ENCODE results near the gene PALM3.

DNA sequence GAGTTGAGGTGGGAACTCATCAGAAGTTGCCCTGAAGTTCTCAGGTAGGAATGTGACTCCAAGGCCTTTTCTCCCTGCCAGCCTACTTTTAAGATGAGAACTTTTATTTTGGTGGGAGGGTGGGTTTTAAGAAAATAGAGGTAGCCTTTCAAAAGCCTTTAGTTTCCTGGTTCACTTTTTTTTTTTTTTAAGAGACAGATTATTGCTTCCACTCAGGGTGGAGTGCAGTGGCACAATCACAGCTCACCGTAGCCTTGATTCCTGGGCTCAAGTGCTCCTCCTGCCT is 20.7 kb upstream of the PALM3 start:
- TF ChIP-seq, protein P1, sequence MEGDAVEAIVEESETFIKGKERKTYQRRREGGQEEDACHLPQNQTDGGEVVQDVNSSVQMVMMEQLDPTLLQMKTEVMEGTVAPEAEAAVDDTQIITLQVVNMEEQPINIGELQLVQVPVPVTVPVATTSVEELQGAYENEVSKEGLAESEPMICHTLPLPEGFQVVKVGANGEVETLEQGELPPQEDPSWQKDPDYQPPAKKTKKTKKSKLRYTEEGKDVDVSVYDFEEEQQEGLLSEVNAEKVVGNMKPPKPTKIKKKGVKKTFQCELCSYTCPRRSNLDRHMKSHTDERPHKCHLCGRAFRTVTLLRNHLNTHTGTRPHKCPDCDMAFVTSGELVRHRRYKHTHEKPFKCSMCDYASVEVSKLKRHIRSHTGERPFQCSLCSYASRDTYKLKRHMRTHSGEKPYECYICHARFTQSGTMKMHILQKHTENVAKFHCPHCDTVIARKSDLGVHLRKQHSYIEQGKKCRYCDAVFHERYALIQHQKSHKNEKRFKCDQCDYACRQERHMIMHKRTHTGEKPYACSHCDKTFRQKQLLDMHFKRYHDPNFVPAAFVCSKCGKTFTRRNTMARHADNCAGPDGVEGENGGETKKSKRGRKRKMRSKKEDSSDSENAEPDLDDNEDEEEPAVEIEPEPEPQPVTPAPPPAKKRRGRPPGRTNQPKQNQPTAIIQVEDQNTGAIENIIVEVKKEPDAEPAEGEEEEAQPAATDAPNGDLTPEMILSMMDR (conservative IDR thresholded peaks at IDR 0.05 in 1 of 2, IDR thresholded peaks at IDR 0.05 in 1 of 2; ENCODE audit: extremely low read depth in 1 of 2, insufficient read depth in 1 of 2, low read depth in 1 of 2, low read length in 2 of 2): no peak
- no peak for TF ChIP-seq EZH2 (IDR thresholded peaks at IDR 0.05; ENCODE audit: borderline replicate concordance, low read length)

All from mammary epithelial cell (primary cell).